HCT116 (cell line): ENCODE results near the gene PPM1A.

ENCODE experiments used
- EZH2 ChIP-seq: fragments of 200-600 bp; sonication (generic); IDR thresholded peaks from 2 replicates; pipeline ENCODE4 v1.6.1; 2017; ENCODE audit warnings: antibody characterized with exemption, mixed run types
- JUND ChIP-seq: IDR thresholded peaks from 2 replicates; pipeline ENCODE4 v1.6.1; 2012
- POLR2A ChIP-seq: IDR thresholded peaks from 2 replicates; pipeline ENCODE4 v1.7.0; 2011; ENCODE audit warnings: borderline replicate concordance; ENCODE audit not compliant: insufficient read depth, insufficient read length; ENCODE audit errors: extremely low read depth
- SIN3A ChIP-seq: IDR thresholded peaks from 2 replicates; pipeline ENCODE4 v1.6.1; 2012; ENCODE audit warnings: low read depth
- SP1 ChIP-seq: IDR thresholded peaks from 2 replicates; pipeline ENCODE4 v1.6.1; 2012; ENCODE audit warnings: low read depth
- YY1 ChIP-seq: IDR thresholded peaks from 2 replicates; pipeline ENCODE4 v1.6.1; 2011; ENCODE audit warnings: low read length, low read depth, moderate library complexity, mild to moderate bottlenecking; ENCODE audit not compliant: insufficient replicate concordance; ENCODE audit errors: extremely low read depth
- ZFX ChIP-seq: fragments of 450-650 bp; IDR thresholded peaks from 2 replicates; pipeline ENCODE4 v1.6.1; 2017
- TF ChIP-seq, protein P1 (sequence below), 3 experiments: fragments of 200-600 bp in 1 of 3; sonication (generic) in 1 of 3; IDR thresholded peaks in 2 of 3; conservative IDR thresholded peaks in 1 of 3; 2 replicates each; pipeline ENCODE4 v1.5.1; 2012 to 2017; ENCODE audit warnings: low read depth in 2 of 3, low read length in 2 of 3, antibody characterized with exemption in 1 of 3, borderline replicate concordance in 1 of 3, control low read depth in 1 of 3, mild to moderate bottlenecking in 1 of 3, mixed read lengths in 1 of 3, mixed run types in 1 of 3, moderate library complexity in 1 of 3; ENCODE audit not compliant: insufficient read depth in 1 of 3
- TF ChIP-seq, protein P2 (sequence below): IDR thresholded peaks from 2 replicates; pipeline ENCODE4 v1.6.1; 2012

DNA sequence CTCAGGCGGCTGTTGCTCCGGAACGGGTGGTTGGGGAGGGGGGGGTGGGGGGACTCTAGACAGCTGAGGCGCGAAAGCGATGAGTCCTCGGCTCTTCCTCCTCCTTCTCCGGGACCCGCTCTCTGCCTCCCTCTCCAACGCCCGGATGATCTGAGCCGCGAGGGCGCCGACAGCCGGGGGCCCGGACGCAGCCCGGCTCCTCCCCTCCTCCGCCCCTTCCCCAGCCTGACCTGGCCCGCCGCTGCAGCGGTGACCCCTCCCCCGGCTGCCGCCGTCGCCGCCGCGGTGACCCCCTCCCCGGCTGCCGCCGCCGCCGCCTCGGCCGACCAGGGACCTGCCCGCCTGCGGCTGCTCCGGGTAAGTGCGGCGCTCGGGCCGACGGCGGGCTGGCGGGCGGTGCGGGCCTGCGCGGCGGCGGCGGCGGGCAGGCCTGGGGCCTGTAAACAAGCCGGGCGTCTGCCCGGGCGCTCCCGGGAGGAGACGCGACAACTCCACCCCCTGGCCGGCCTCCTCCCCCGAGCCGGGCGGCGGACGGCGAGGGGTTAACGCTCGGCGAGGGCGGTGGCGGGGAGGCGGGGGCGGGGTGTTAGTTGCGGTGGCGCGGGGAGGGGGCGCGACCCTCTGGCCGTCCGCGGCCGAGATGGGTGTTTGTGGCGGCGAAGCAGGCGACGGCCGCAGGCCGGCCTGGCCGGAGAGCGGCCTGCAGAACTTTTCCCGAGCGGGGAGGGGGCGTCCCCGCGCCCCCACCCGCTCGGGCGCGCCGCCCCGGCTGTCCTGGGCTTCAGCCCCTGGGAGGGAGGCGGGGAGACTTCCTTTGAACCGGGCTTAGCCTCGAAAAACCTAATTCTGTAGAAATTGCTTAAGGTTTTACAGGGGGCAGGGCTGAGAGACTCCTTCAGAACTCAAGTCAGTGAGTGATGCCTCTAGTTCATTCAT lies 568 bp downstream of the PPM1A start:
- no peak for TF ChIP-seq EZH2
- TF ChIP-seq, protein P1, sequence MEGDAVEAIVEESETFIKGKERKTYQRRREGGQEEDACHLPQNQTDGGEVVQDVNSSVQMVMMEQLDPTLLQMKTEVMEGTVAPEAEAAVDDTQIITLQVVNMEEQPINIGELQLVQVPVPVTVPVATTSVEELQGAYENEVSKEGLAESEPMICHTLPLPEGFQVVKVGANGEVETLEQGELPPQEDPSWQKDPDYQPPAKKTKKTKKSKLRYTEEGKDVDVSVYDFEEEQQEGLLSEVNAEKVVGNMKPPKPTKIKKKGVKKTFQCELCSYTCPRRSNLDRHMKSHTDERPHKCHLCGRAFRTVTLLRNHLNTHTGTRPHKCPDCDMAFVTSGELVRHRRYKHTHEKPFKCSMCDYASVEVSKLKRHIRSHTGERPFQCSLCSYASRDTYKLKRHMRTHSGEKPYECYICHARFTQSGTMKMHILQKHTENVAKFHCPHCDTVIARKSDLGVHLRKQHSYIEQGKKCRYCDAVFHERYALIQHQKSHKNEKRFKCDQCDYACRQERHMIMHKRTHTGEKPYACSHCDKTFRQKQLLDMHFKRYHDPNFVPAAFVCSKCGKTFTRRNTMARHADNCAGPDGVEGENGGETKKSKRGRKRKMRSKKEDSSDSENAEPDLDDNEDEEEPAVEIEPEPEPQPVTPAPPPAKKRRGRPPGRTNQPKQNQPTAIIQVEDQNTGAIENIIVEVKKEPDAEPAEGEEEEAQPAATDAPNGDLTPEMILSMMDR (IDR thresholded peaks at IDR 0.05 in 2 of 3, conservative IDR thresholded peaks at IDR 0.05 in 1 of 3; ENCODE audit: borderline replicate concordance in 1 of 3, insufficient read depth in 1 of 3, low read depth in 2 of 3, low read length in 2 of 3): no peak
- TF ChIP-seq YY1: no peak
- TF ChIP-seq POLR2A: no peak
- no peak for TF ChIP-seq SIN3A
- TF ChIP-seq, protein P2, sequence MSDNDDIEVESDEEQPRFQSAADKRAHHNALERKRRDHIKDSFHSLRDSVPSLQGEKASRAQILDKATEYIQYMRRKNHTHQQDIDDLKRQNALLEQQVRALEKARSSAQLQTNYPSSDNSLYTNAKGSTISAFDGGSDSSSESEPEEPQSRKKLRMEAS: no peak
- TF ChIP-seq SP1: no peak
- no peak for TF ChIP-seq JUND
- peak; percentile 68 for TF ChIP-seq ZFX
